Esophagus muscularis mucosa (tissue), 4 donors: ENCODE measurements around the gene PIP5KL1. TPM values are rescaled to one million over a fixed set of nuclear protein-coding genes. Genes with fewer than 3 reads are reported as not detected.

Experiments
- DNase-seq: peaks from one replicate; pipeline ENCODE4 v3.0.0-alpha.2; 2017; ENCODE audit errors: extremely low spot score
- H3K27ac ChIP-seq, 4 donors: fragments of 200-600 bp; sonication (generic); replicated peaks in 1 of 4; 1 replicate in 3 of 4; 2 replicates in 1 of 4; pipeline ENCODE4 v1.5.1; 2016 to 2019; ENCODE audit warnings: mild to moderate bottlenecking in 1 of 4
- H3K27me3 ChIP-seq, 4 donors: fragments of 200-600 bp; sonication (generic); one replicate each; pipeline versions ENCODE4 v1.5.1 to v1.6.0; 2016 to 2019
- H3K36me3 ChIP-seq, 4 donors: fragments of 200-600 bp; sonication (generic); one replicate each; pipeline ENCODE4 v1.5.1; 2016 to 2019
- H3K4me1 ChIP-seq, 4 donors: fragments of 200-600 bp; sonication (generic); one replicate each; pipeline ENCODE4 v1.5.1; 2016 to 2019
- H3K4me3 ChIP-seq, 4 donors: fragments of 200-600 bp; sonication (generic); 1 replicate in 2 of 4; 2 replicates in 2 of 4; pipeline ENCODE4 v1.5.1; 2016 to 2019; ENCODE audit warnings: mild to moderate bottlenecking in 4 of 4, moderate library complexity in 1 of 4
- H3K9me3 ChIP-seq, 4 donors: fragments of 200-600 bp; sonication (generic); 1 replicate in 3 of 4; 2 replicates in 1 of 4; pipeline ENCODE4 v1.5.1; 2016 to 2019
- EP300 ChIP-seq: sonication (generic); formaldehyde crosslinking; IDR thresholded peaks from one replicate; pipeline ENCODE4 v1.6.1; 2017; ENCODE audit warnings: antibody characterized with exemption
- POLR2A ChIP-seq: fragments of 450-650 bp; IDR thresholded peaks from one replicate; pipeline ENCODE4 v1.6.1; 2017; ENCODE audit warnings: antibody characterized with exemption, moderate library complexity, mild to moderate bottlenecking, low read depth
- POLR2AphosphoS5 ChIP-seq, 2 donors: sonication (generic); formaldehyde crosslinking; IDR thresholded peaks; one replicate each; pipeline ENCODE4 v1.6.1; 2017; ENCODE audit warnings: antibody characterized with exemption in 2 of 2
- WGBS: methylation state at CpG from one replicate; pipeline ENCODE4 v1.1.5; 2018; 5-methylcytosine and 5-hydroxymethylcytosine counted together
- intact Hi-C: fragments of 100-400 bp; cut with DNase I; formaldehyde crosslinking; loops from one replicate; pipeline ENCODE4 v1.15.1; 2023
- total RNA-seq, 4 donors: library from RNA; depleted of rRNA; stranded (reverse); fragments of >200 nt; gene quantifications; one replicate each; pipeline versions ENCODE4 v1.1.0 to v1.2.1, GENCODE V29; 2016
- TF ChIP-seq, protein P1 (sequence below), 3 experiments: fragments of 200-600 bp in 2 of 3; fragments of 450-650 bp in 1 of 3; sonication (generic) in 2 of 3; IDR thresholded peaks; one replicate each; pipeline ENCODE4 v1.5.1; 2017 to 2019; ENCODE audit warnings: antibody characterized with exemption in 3 of 3, mild to moderate bottlenecking in 2 of 3, moderate library complexity in 1 of 3

The PIP5KL1 gene
- total RNA-seq, 4 donors from 2014 or later = 1.3 to 2.8 (median 2.2) TPM

DNA sequence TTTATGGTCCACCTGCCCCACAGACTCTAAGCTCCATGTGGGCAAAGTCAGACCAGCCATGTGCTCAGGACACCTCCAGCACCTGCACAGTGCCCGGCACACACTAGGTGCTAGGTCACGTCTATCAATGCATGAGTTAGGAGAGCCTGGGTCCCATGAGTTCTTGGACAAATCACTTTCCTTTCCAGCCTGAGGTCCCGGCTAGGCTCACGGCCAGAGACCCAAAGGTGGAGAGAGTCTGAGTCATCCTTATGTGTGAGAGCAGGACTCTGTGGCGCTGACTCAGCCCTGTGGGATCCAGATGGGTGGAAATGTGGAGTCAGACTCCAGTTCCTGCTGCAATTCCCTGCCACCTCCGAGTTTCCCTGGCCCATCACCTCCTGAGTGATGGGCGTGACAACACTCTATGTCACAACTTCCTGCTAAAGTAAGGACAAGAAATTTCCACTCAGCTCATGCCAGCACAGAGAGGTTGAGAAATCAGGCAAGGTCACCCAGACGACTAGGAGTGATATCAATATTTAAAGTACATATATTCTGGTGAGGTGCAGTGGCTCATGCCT is 11.2 kb downstream of the PIP5KL1 start:
- 13% methylated on average over 8 of the region's 8 CpGs for WGBS
- peak; percentile 97 for DNase-seq
- peaks cover 0 to 7% (median 2%) of the 10 kb centered on the region in 4 donors for H3K36me3 ChIP-seq
- H3K27ac ChIP-seq = peak overlapping the region; percentile 69 to 86 (median 78)
- peaks cover 0 to 16% (median 0%) of the 10 kb centered on the region in 4 donors for H3K27me3 ChIP-seq
- TF ChIP-seq POLR2AphosphoS5 (IDR thresholded peaks at IDR 0.05) = peak; percentile 81 to 90
- TF ChIP-seq EP300 = no peak
- TF ChIP-seq POLR2A = no peak
- intact Hi-C loops = no loop called here
- H3K4me3 ChIP-seq = no peak overlapping the region
- H3K9me3 ChIP-seq = no peaks in the 10 kb centered on the region
- H3K4me1 ChIP-seq = peaks cover 56 to 72% (median 66%) of the 10 kb centered on the region in 4 donors

DNA sequence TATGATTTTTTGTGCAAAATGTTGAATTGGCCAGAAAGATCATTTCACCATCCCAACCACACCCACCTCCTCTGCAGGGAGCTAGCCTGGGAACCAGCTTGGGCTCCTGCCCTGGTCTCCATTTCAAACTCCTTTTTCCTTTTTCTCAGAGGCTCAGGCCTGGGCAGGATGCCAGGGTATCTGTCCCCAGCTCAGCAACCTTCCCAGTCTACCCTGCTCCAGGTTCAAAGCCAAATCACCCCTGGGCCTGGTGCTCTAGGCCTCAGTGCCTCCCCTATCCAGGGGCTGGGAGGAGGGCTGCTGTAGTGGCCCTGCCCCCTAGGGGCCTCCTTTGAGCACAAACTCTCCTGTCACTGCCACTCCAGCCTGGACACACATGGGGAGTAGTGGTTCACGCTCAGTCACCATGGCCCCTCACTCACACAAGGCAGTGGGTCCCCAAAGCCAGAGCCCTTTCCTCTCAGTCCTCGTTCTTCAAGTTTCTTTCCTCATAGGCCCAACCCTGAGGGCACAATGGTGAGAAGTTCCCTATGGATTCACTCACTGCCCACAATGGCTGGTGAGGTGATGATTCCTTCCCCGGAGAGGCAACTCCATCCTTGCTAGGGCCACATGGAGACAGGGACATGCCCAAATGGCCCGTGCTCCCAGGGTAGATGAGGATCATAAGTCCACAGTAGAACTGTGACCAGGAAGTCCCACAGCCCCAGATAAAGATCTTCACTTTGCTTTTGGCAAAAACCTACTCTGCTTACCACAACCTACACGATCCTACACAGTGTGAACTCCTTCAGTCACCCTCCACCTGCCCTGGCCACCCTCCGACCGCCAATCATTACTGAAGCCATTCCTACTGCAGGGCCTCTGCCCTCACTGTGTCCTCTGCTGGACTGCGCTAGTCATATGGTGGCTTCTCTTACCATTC is 12.1 kb downstream of the PIP5KL1 start:
- H3K36me3 ChIP-seq = peaks cover 0 to 12% (median 8%) of the 10 kb centered on the region in 4 donors
- peaks cover 56 to 72% (median 66%) of the 10 kb centered on the region in 4 donors for H3K4me1 ChIP-seq
- 85% methylated on average over 8 of the region's 8 CpGs for WGBS
- TF ChIP-seq POLR2A (no peak), POLR2AphosphoS5 (IDR thresholded peaks at IDR 0.05) (peak in 1 of 2 donors; percentile 28)
- no peak overlapping the region for H3K4me3 ChIP-seq
- H3K27ac ChIP-seq = peak overlapping the region; percentile 69 to 86 (median 78)
- peaks cover 0 to 7% (median 0%) of the 10 kb centered on the region in 4 donors for H3K27me3 ChIP-seq
- intact Hi-C loops = no loop called here
- H3K9me3 ChIP-seq = no peaks in the 10 kb centered on the region
- no peak for DNase-seq

DNA sequence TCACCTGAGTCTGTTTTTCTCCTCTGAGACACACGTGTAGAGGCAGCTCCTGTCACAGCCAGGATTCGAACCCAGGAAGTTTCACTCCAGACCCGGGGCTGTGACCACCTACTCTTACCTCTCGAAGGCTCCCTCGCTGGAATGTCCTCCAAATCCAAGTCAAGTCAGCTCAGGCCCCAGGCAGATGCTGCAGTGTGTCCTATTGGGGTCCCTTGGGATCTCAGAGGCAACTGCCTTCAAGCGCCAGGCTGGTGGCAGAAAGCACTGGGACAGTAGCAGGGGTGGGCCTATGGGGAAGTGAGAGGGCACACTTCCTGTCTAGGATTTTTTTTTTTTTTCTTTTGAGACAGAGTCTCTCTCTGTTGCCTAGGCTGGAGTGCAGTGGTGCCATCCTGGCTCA is 13.0 kb downstream of the PIP5KL1 start:
- Histone ChIP-seq H3K4me1 (peaks cover 56 to 72% (median 66%) of the 10 kb centered on the region in 4 donors), H3K9me3 (no peaks in the 10 kb centered on the region), H3K27ac (peak overlapping the region; percentile 69 to 86 (median 78)), H3K4me3 (peak overlapping the region in 3 of 4 donors; percentile 67 to 74 (median 72)), H3K27me3 (peaks cover 0 to 5% (median 0%) of the 10 kb centered on the region in 4 donors), H3K36me3 (peaks cover under 1 to 20% (median 16%) of the 10 kb centered on the region in 4 donors)
- intact Hi-C loops = no loop called here
- WGBS = 60% methylated on average over 6 of the region's 6 CpGs
- TF ChIP-seq EP300 (no peak), POLR2A (no peak), POLR2AphosphoS5 (IDR thresholded peaks at IDR 0.05) (no peak)
- TF ChIP-seq, protein P1, sequence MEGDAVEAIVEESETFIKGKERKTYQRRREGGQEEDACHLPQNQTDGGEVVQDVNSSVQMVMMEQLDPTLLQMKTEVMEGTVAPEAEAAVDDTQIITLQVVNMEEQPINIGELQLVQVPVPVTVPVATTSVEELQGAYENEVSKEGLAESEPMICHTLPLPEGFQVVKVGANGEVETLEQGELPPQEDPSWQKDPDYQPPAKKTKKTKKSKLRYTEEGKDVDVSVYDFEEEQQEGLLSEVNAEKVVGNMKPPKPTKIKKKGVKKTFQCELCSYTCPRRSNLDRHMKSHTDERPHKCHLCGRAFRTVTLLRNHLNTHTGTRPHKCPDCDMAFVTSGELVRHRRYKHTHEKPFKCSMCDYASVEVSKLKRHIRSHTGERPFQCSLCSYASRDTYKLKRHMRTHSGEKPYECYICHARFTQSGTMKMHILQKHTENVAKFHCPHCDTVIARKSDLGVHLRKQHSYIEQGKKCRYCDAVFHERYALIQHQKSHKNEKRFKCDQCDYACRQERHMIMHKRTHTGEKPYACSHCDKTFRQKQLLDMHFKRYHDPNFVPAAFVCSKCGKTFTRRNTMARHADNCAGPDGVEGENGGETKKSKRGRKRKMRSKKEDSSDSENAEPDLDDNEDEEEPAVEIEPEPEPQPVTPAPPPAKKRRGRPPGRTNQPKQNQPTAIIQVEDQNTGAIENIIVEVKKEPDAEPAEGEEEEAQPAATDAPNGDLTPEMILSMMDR (IDR thresholded peaks at IDR 0.05) = no peak
- no peak for DNase-seq

DNA sequence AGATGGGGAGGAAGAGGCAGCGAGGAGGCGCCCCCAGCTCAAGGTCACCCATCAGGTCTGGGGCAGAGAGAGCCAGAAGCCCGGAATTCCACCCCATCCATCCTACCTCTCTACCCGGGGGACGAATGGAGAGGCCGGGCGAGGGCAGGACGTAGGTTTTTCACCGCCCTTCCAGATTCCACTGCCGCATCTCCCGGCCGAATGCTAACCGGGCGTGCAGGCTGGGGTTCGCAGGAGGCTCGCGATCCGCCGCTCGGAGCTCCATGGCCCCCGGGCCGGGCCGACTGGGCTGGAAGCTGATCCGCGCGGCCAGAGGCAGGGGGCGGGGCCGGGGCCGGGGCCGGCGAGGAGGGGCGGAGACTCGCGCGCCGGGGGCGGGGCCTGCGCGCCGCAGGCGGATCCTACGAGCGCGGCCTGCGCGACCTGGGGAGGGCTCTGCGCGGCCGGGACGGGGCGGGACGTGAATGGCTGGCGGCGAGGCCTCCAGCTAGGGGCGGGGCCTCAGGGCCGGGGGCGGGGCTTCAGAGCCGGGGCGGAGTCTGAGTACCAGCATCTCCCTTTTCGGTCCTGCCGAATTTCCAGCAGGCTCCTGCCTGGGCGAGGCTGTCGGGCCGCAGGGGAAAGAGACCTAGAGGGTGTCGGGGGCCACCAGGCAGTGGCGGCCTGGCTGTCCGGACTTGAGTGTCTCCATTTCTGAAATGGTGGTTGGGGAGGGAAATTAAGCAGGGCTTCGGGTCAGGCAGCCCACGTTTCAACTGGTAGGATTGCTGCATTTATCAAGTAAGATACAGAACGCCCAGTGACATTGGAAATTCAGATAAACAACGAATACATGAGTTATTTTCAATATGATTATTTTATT is 13.6 kb downstream of the PIP5KL1 start, which contains the start of gene ST6GALNAC4:
Gene ST6GALNAC4 (minus strand): TSS at position 322 of the 862 bp plus-strand sequence. CDS start 622 bp downstream, outside the sequence.
- Histone ChIP-seq H3K4me1 (peaks cover 55 to 70% (median 64%) of the 10 kb centered on the region in 4 donors), H3K27ac (peak within 1 kb of the TSS; percentile 69 to 86 (median 78)), H3K4me3 (peak within 1 kb of the TSS; percentile 67 to 89 (median 73)), H3K9me3 (no peaks in the 10 kb centered on the region), H3K36me3 (peaks cover 7 to 26% (median 23%) of the 10 kb centered on the region in 4 donors), H3K27me3 (peaks cover 0 to 3% (median 0%) of the 10 kb centered on the region in 4 donors)
- WGBS = 4% methylated on average over 15 of the region's 71 CpGs
- DNase-seq = peak; percentile 99
- intact Hi-C loops = no loop called here
- no peak for TF ChIP-seq POLR2A
- TF ChIP-seq, protein P1 (IDR thresholded peaks at IDR 0.05) = no peak
- TF ChIP-seq POLR2AphosphoS5 (IDR thresholded peaks at IDR 0.05) = peak; percentile 23 to 83
